Erythroblast (primary cell): ENCODE results near the gene CKS2.
A peak's percentile ranks its signal among the peaks of the same experiment; 100 is the strongest.

Experiments
- DNase-seq, 2 experiments: peaks; one replicate each; lab custom pipeline; 2025; lab: John Stamatoyannopoulos, UW
- GATA1 ChIP-seq: IDR thresholded peaks from 2 replicates; pipeline ENCODE4 v1.6.1; 2011; ENCODE audit warnings: low read depth, mild to moderate bottlenecking, control low read depth, low read length, moderate library complexity
- POLR2A ChIP-seq: IDR thresholded peaks from 2 replicates; pipeline ENCODE4 v1.6.1; 2011; ENCODE audit warnings: mild to moderate bottlenecking, low read length

The CKS2 gene

DNA sequence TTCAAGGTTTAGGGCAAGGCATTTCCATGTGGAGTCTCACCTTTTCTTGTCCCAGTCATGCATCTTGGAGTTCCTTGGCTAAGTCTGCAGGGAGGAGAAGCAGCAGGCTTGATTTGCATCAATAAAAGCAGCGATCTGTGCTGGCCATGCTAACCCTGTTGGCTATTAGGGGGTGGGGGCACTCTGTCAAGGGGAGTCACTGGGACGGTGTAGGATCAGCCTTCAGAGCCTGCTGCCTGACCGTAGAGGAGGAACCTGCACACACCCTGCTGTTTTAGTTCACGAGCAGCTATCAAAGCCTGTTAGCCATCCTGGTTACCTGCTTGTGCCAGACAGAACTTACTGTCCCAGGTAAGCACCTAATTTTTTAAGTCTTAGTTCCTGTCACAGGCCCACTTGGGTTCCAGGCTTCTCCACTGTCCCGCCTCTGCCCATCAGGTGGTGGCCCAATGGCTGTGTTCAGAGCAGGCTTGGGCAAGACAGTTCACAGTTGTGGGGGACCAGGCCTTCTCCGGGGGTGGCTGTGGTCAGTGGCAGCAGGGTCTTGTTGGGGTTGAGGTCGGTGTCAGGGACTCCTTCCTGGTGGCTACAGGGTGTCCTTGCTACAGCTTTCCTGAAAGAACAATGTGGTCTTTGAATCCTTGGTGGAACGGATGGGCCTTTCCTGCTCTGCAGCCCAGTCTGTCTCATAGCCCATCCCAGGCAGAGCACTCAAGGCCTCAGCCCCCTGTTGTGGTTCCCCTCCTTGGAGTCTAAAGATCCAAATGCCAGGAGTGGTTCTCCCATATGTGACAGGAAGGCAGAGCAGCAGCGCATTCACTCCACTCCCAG lies 51.0 kb downstream of the CKS2 start:
- no peak for DNase-seq
- no peak for TF ChIP-seq POLR2A
- TF ChIP-seq GATA1 = no peak

DNA sequence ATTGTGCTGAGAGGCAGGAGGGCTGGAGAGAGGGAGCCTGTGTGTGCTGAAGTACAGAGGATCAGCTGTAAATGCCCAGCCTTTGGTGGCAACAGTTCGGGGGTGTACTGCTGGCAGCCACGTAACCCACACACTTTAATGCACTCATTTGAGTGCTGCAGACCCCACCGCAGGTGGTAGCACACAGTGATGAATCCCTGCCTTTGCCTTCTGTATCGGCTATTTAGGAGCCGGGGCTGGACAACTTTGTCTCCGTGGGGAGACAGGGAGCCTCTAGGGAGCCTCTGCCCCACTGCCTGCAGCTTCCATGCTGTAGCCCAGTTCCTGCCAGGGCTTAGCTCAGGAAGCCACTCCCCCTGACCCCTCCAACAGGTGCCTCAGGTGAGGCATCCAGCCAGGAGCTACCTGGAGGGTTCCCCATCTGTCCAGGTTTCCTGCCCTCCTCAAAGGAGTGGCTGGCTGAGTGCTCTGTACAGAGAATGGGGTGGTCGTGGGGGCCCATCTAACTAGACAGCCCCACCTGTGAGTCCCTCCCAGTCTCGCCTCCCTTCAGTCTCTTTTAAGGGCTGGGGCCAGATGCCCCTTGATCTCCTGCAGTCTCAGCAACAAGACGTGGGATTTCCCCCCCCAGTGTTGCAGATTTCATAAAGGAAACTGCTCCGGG lies 51.8 kb downstream of the CKS2 start:
- no peak for DNase-seq
- TF ChIP-seq POLR2A = no peak
- TF ChIP-seq GATA1 = no peak

DNA sequence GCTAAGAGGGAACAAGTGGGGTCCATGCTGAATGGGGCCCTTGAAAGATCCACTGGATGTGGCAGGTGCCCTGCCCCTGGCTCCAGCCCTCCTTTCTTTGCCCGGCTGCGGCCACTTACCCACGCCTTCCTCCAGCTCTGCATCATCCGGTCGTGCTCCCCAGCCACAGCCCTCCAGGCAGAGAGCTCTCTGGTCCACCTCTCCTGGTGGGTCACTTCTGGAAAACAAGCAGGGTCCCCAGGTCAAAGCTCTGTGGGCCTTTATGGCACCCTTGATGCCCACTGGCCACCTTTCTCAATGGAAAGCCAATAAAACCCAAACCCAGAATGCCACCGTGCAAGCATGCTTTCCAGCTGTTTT lies 52.3 kb downstream of the CKS2 start:
- no peak for DNase-seq
- TF ChIP-seq POLR2A (no peak), GATA1 (no peak)

DNA sequence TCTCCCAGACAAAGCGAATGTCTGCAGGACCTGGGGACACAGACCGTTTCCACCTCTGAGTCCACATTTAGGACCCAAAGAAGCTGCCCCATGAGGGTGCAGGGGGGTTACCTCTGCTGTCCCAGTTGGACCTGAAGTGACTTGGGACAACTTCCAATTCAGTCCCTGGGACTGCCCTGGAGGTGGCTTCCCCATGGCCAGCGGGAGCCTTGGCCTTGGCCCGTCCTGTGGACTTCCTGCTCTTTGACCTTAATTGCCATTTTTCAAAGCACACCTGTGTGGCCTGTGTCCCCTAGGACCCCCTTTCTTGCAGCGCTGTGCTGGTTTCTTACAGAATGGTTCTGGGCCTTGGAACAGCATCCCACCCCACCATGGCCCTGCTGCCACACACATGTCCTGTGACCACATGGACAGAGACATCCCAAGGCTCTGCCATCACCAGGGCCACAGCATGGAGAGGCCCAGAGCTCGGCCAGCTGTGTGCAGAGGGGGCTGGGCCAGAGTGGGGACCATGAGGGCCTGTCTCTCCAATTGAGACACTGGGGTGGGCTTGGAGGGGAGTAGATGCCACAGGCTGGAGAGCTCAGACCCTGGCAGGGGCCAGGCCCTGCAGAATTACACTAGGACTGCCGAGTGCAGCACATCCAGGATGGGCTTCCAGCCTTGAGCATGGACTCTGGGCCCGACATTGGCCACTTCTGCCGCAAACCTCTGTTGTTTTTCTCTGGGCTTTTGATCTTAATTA lies 53.1 kb downstream of the CKS2 start:
- no peak for DNase-seq
- TF ChIP-seq GATA1 (no peak), POLR2A (no peak)

DNA sequence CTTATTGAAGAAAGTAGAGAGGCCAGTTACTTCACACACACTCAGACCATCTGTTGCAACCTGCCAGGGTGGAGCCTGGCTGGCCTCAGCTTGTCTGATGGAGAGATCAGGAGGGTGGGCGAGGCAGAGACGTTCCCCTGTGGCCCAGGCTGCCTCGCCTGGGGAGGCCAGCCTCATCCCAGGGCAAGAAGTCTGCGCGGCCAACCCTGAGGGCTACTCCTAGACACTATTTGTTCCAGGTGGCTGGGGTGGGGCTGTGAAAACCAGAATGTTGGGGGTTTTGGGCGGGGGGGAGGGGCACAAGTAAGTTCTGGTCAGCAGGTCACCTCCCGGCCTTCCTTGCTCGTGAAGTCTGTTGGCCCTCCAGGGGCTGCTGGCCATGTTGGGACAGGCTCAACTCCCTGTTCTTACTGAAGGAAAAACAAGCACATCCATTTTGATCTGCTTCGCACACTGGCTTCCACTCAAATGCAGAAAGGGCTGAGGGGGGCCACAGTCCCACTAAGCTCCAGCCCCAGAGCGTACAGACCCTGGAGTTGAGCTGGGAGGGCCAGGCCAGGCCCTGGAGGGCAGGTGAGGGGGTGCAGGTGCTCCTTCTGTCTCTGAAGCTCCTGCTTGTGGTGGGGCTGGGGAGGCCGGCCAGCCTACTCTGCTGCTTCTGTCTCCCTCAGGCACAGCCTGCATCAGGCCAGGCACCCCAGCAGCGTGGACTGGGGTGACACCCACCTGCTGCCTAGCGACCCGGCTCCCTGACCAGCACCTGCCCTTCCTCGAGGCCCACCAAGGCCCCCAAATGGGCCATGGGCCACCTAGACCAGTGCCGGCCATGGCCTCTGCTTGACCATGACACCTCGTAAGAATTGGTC lies 53.9 kb downstream of the CKS2 start:
- TF ChIP-seq POLR2A = no peak
- no peak for TF ChIP-seq GATA1
- peak; percentile 55 to 56 for DNase-seq

DNA sequence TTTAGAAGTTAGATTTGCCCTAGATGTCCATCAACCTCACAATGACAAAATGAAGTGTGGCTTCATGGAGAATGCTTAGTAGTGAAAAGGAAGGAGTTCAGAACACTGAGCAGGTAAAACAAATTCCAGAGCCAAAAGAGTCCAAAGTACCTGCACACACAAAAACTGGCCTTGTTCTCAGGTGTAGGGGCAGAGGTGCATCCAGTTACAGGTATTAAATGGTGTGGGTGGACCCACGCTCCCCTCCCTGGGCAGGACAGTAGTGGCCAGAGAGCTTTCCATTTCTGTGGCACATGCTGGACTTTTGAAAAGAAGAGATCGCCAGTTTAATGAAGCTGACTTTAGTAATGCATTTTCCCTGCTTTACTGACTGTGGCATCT lies 54.5 kb downstream of the CKS2 start:
- no peak for DNase-seq
- no peak for TF ChIP-seq POLR2A
- TF ChIP-seq GATA1 = no peak
